ENCODE results near the gene ACVR2B.

The ACVR2B gene

DNA sequence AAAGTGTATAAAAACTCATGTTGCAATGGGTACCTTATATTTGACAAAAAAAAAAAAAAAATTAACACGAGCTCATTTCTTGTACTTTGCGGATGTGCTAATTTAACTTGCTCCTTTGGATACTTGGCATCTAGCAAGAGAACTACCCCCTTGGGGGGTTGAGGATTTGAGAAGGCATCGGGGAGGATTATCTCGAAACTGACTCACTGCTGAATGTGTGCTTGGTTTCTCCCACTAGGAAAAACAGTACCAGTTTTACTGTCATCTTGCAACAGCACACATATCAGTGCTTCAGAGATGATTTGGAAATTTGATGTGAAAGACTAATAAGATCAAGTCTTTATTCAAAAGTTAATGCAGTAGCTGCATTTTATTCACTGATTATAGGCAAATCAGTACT lies 43.3 kb downstream of the ACVR2B start:
- H3K9ac ChIP-seq (ENCODE audit: low read length) = peak overlapping the region; percentile 81
- H3K4me1 ChIP-seq (ENCODE audit: control insufficient read depth, insufficient read depth, low read length) = peaks cover 8% of the 10 kb centered on the region
- no peaks in the 10 kb centered on the region for H3K9me3 ChIP-seq (ENCODE audit: control insufficient read depth, low read length)
- peak overlapping the region; percentile 88 for H3K4me3 ChIP-seq (ENCODE audit: low read length)
- H3K27me3 ChIP-seq (ENCODE audit: control insufficient read depth, insufficient read depth, low read length) = no peaks in the 10 kb centered on the region
- no peaks in the 10 kb centered on the region for H3K36me3 ChIP-seq (ENCODE audit: control insufficient read depth, insufficient read depth, low read length)

DNA sequence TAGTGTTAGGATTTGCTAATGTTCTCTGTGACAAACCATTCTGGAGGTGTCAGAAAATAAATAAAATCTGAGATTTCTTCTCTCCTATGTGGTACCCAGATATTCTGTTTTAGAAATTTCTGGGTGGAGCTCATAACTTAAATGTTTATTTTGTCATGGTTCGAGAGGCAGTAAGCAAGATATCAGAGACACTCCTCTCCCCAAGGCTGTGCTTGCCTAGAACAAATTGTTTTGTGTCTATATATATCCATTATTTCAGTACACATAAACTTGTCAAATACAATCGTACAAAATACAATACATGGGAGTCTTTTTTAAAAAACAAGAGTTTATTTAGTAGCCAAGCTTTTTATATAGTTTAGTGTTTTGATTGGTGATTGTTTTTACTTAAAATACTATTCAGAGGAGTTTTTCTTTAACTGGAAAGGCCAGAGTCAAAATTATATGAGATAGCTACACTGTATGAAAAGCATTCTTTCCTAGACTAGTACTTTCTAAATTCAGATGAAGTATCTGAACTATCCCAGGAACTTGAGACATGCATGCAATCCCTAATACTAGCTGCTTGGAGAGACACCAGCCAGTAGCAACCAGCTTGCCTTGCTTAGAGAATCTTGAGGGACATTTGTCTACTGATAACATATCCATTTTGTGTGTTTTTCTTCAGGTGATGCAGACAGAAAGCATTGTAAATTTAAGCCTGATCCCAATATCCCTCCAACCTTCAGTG lies 47.2 kb downstream of the ACVR2B start:
- Histone ChIP-seq H3K4me3 (ENCODE audit: low read length) (no peak overlapping the region), H3K9ac (ENCODE audit: low read length) (no peak overlapping the region), H3K27me3 (ENCODE audit: control insufficient read depth, insufficient read depth, low read length) (no peaks in the 10 kb centered on the region), H3K36me3 (ENCODE audit: control insufficient read depth, insufficient read depth, low read length) (no peaks in the 10 kb centered on the region), H3K9me3 (ENCODE audit: control insufficient read depth, low read length) (no peaks in the 10 kb centered on the region), H3K4me1 (ENCODE audit: control insufficient read depth, insufficient read depth, low read length) (peaks cover 8% of the 10 kb centered on the region)

DNA sequence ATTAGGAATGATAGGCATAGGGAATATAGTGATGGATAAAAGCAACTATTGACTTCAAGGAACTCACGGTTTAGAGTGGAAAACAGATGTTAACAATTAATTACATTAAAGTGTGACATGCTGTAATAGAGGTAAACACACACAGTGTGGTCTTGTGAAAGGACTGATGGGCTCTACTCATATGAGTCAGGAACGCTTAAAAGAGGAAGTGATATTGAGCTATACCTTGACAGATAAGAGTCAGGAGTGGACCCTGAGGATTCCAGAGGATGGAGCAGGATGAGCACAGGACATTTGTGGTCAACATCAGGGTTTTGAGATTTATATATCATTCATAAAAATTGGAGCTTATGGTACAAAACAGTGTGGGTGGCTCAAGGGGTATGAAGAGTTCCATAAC lies 53.4 kb downstream of the ACVR2B start:
- H3K4me1 ChIP-seq (ENCODE audit: control insufficient read depth, insufficient read depth, low read length) = no peaks in the 10 kb centered on the region
- no peak overlapping the region for H3K4me3 ChIP-seq (ENCODE audit: low read length)
- no peaks in the 10 kb centered on the region for H3K9me3 ChIP-seq (ENCODE audit: control insufficient read depth, low read length)
- no peak overlapping the region for H3K9ac ChIP-seq (ENCODE audit: low read length)
- H3K36me3 ChIP-seq (ENCODE audit: control insufficient read depth, insufficient read depth, low read length) = no peaks in the 10 kb centered on the region
- H3K27me3 ChIP-seq (ENCODE audit: control insufficient read depth, insufficient read depth, low read length) = no peaks in the 10 kb centered on the region

DNA sequence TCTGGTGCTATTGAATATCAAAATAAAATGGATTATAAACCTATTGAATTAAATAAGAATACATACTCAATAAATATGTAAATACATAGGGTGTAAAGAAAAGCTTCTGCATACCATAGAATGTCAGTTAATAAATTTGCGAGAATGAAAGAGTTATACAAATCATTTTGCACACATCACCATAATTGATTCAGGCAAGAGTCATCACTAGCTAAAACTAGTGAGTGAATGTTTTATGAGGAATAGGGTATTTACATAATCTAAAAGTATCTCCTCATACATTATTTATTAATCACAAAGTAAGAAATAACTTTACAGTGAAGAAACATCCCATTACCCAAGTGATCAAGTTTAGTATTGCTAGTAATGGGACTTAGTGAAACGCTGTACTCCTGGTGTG lies 56.0 kb downstream of the ACVR2B start:
- no peak overlapping the region for H3K9ac ChIP-seq (ENCODE audit: low read length)
- no peaks in the 10 kb centered on the region for H3K27me3 ChIP-seq (ENCODE audit: control insufficient read depth, insufficient read depth, low read length)
- no peaks in the 10 kb centered on the region for H3K36me3 ChIP-seq (ENCODE audit: control insufficient read depth, insufficient read depth, low read length)
- no peaks in the 10 kb centered on the region for H3K9me3 ChIP-seq (ENCODE audit: control insufficient read depth, low read length)
- no peak overlapping the region for H3K4me3 ChIP-seq (ENCODE audit: low read length)
- H3K4me1 ChIP-seq (ENCODE audit: control insufficient read depth, insufficient read depth, low read length) = no peaks in the 10 kb centered on the region

DNA sequence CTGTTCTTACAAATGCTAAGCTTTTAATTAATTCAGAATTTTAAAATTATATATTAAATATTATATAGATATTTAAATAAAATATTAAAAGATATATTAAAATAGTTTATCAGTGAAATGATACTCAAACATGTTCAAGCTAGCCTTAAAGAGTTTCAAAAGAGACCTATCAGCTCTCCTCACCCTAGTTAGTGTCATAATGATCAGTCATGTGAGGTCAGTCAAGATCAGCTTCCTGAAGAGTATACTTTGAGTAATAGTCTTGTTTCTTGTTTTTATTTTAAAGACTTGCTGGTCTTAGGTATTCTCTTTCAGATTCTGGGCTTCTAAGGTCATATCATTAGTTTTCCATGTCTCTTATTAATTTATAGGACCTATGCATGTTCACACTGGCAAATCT lies 56.9 kb downstream of the ACVR2B start:
- H3K4me1 ChIP-seq (ENCODE audit: control insufficient read depth, insufficient read depth, low read length) = no peaks in the 10 kb centered on the region
- H3K36me3 ChIP-seq (ENCODE audit: control insufficient read depth, insufficient read depth, low read length) = no peaks in the 10 kb centered on the region
- no peaks in the 10 kb centered on the region for H3K27me3 ChIP-seq (ENCODE audit: control insufficient read depth, insufficient read depth, low read length)
- no peak overlapping the region for H3K4me3 ChIP-seq (ENCODE audit: low read length)
- no peak overlapping the region for H3K9ac ChIP-seq (ENCODE audit: low read length)
- H3K9me3 ChIP-seq (ENCODE audit: control insufficient read depth, low read length) = no peaks in the 10 kb centered on the region

DNA sequence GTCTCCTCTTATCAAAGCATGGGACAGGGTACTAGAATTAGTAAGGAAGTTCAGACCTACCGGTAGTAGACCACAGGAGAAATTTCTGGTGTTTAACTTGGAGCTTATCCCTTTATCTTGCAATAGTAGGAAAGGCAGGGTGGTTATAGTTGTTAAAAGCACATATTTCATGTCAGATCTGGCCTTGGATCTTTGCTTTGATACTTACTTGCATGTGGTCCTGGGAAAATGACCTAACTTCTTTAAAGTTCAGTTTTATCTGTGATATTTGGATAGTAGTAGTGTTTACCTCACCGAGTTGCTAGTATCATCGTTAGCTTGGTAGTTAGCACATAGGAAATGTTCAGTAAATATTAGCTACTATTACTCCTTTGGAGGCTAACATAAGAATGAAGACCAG lies 57.9 kb downstream of the ACVR2B start:
- Histone ChIP-seq H3K9me3 (ENCODE audit: control insufficient read depth, low read length) (no peaks in the 10 kb centered on the region), H3K36me3 (ENCODE audit: control insufficient read depth, insufficient read depth, low read length) (no peaks in the 10 kb centered on the region), H3K4me1 (ENCODE audit: control insufficient read depth, insufficient read depth, low read length) (no peaks in the 10 kb centered on the region), H3K27me3 (ENCODE audit: control insufficient read depth, insufficient read depth, low read length) (no peaks in the 10 kb centered on the region), H3K9ac (ENCODE audit: low read length) (no peak overlapping the region), H3K4me3 (ENCODE audit: low read length) (no peak overlapping the region)

DNA sequence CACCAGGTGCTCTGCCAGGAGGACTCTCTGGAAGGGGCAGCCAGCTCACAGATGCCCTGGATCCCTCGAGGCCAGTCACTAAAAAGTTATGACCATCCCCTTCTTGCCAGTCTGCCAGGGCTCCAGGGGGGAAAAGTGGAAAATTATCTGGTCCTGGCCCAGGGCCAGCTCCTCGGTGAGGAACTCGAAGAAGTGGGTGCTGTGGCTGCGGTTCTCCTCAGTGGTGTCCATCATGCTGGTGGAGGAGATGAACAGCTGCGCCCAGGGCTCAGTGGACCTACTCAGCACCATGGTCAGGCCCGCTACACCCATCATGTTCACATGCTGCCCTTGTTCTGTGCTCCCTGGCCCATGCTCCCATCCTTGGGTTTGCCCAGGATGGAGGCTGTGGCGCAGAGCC lies 61.7 kb downstream of the ACVR2B start:
- H3K36me3 ChIP-seq (ENCODE audit: control insufficient read depth, insufficient read depth, low read length) = no peaks in the 10 kb centered on the region
- no peak overlapping the region for H3K4me3 ChIP-seq (ENCODE audit: low read length)
- H3K4me1 ChIP-seq (ENCODE audit: control insufficient read depth, insufficient read depth, low read length) = no peaks in the 10 kb centered on the region
- no peak overlapping the region for H3K9ac ChIP-seq (ENCODE audit: low read length)
- H3K9me3 ChIP-seq (ENCODE audit: control insufficient read depth, low read length) = no peaks in the 10 kb centered on the region
- no peaks in the 10 kb centered on the region for H3K27me3 ChIP-seq (ENCODE audit: control insufficient read depth, insufficient read depth, low read length)

DNA sequence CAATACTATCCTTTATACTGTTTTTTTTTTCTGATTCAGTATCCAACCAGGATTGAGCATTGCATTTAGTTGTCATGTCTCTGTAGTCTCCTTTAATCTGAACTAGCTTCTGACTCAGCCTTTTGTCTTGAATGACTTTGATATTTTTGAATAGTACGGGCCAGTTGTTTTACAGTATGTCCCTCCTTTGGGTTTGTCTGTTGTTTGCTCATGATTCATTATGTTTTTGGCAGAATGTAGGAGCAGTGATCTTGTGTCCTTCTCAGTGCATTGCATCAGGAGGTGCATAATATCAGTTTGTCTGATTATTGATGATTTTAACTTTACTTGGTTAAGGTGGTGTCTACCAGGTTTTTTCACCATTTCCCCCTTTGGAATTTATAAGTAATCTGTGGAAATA lies 63.0 kb downstream of the ACVR2B start:
- H3K36me3 ChIP-seq (ENCODE audit: control insufficient read depth, insufficient read depth, low read length) = no peaks in the 10 kb centered on the region
- H3K9me3 ChIP-seq (ENCODE audit: control insufficient read depth, low read length) = no peaks in the 10 kb centered on the region
- H3K27me3 ChIP-seq (ENCODE audit: control insufficient read depth, insufficient read depth, low read length) = no peaks in the 10 kb centered on the region
- H3K4me3 ChIP-seq (ENCODE audit: low read length) = no peak overlapping the region
- H3K4me1 ChIP-seq (ENCODE audit: control insufficient read depth, insufficient read depth, low read length) = no peaks in the 10 kb centered on the region
- H3K9ac ChIP-seq (ENCODE audit: low read length) = no peak overlapping the region

DNA sequence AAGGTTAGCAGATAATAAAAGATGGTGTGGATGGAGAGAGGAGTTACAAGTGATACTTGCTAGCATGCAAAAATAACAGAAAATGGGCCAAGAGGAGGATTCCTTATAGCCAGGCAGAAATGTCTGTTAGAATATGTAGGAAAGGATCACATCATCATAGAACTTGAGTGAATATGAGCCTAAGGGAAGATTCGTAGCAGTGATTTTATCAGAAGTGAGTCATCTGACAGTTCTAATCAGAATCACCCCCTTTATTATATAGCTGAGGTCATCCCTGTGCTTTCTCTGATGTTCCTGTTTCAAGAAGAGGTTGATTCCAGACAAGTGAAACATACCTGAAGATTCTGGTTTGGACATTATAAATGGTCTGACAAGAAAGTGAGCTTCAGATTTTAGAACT lies 65.3 kb downstream of the ACVR2B start:
- H3K9ac ChIP-seq (ENCODE audit: low read length) = no peak overlapping the region
- H3K4me3 ChIP-seq (ENCODE audit: low read length) = no peak overlapping the region
- no peaks in the 10 kb centered on the region for H3K4me1 ChIP-seq (ENCODE audit: control insufficient read depth, insufficient read depth, low read length)
- no peaks in the 10 kb centered on the region for H3K9me3 ChIP-seq (ENCODE audit: control insufficient read depth, low read length)
- no peaks in the 10 kb centered on the region for H3K36me3 ChIP-seq (ENCODE audit: control insufficient read depth, insufficient read depth, low read length)
- H3K27me3 ChIP-seq (ENCODE audit: control insufficient read depth, insufficient read depth, low read length) = no peaks in the 10 kb centered on the region

DNA sequence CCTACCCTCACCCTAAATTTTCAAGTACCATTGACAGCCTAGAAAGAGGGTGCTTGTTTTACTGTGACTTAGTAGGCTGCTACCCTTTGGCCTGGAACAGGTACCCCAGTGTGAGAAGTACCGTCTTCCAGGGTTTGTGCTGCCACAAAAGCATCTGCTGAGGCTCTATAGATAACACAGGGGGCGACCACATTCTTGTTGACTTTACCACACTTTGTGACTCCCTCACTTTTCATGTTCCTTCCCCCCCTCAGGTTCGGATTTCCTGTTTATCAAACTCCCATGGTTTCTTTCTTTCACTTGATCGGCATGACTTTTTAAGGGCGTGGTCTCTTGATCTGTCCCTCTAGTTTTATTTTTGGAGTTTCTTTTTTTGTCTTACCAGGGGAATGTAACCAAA lies 66.0 kb downstream of the ACVR2B start:
- no peaks in the 10 kb centered on the region for H3K36me3 ChIP-seq (ENCODE audit: control insufficient read depth, insufficient read depth, low read length)
- no peaks in the 10 kb centered on the region for H3K4me1 ChIP-seq (ENCODE audit: control insufficient read depth, insufficient read depth, low read length)
- H3K9me3 ChIP-seq (ENCODE audit: control insufficient read depth, low read length) = no peaks in the 10 kb centered on the region
- H3K9ac ChIP-seq (ENCODE audit: low read length) = no peak overlapping the region
- no peaks in the 10 kb centered on the region for H3K27me3 ChIP-seq (ENCODE audit: control insufficient read depth, insufficient read depth, low read length)
- H3K4me3 ChIP-seq (ENCODE audit: low read length) = no peak overlapping the region

DNA sequence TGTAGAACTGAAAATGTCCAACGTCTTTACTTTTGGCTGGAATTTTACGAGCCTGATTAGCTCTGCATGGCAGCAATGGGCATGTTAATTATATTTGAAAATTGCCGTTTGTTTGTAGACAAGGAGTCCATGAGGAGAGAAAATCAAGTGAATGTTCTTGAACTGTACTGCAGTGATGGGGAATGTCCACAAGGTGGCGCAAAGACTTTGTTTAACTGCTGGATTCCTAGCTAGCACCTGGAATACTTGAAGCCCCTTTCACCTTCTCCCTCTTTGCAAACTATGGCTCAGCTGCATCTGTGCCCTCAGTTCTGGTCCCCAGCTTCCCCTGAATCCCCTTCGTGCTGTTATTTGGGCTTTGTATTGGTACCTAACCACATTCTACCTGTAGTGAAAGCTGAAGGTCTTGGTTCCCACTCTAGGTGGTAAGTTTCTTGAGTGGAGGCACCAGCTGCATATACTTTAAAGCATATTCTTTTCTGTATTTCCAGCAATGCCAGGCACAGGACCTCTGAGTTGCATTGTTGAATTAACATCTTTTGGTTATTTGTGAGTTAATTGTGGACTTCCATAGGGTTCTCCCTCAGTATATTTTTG lies 67.8 kb downstream of the ACVR2B start:
- Histone ChIP-seq H3K9ac (ENCODE audit: low read length) (no peak overlapping the region), H3K9me3 (ENCODE audit: control insufficient read depth, low read length) (no peaks in the 10 kb centered on the region), H3K4me1 (ENCODE audit: control insufficient read depth, insufficient read depth, low read length) (no peaks in the 10 kb centered on the region), H3K36me3 (ENCODE audit: control insufficient read depth, insufficient read depth, low read length) (no peaks in the 10 kb centered on the region), H3K4me3 (ENCODE audit: low read length) (no peak overlapping the region), H3K27me3 (ENCODE audit: control insufficient read depth, insufficient read depth, low read length) (no peaks in the 10 kb centered on the region)

DNA sequence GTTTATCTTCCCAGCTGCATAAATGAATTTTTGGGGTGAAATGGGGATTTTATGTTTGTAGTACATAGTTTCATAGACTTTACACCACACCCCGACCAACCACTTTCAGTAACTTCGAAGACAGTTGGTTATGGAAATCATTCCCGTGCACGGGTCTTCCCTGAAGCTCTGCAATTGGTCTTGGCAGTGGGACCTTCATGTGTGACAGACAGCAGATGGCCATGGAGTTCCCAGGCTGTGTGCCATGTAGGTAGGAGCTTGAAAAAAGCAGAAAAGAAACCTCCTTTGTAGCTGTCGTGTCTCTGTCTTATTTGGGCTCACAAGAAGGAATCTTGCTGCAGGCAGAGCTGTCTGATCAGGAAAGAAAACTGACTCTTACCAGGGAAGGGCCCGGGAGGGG lies 68.3 kb downstream of the ACVR2B start:
- H3K9me3 ChIP-seq (ENCODE audit: control insufficient read depth, low read length) = no peaks in the 10 kb centered on the region
- no peak overlapping the region for H3K9ac ChIP-seq (ENCODE audit: low read length)
- no peaks in the 10 kb centered on the region for H3K36me3 ChIP-seq (ENCODE audit: control insufficient read depth, insufficient read depth, low read length)
- H3K4me3 ChIP-seq (ENCODE audit: low read length) = no peak overlapping the region
- H3K27me3 ChIP-seq (ENCODE audit: control insufficient read depth, insufficient read depth, low read length) = no peaks in the 10 kb centered on the region
- no peaks in the 10 kb centered on the region for H3K4me1 ChIP-seq (ENCODE audit: control insufficient read depth, insufficient read depth, low read length)
